Neutrophil (primary cell): ENCODE results near the gene TEX36.

Source experiments
- H3K27ac ChIP-seq: fragments of 200-600 bp; sonication (generic); 2 replicates; pipeline ENCODE4 v1.5.1; 2016; ENCODE audit warnings: mild to moderate bottlenecking, moderate library complexity
- H3K27me3 ChIP-seq: fragments of 200-600 bp; sonication (generic); 2 replicates; pipeline ENCODE4 v1.6.0; 2016; ENCODE audit warnings: mild to moderate bottlenecking
- H3K36me3 ChIP-seq: fragments of 200-600 bp; sonication (generic); 2 replicates; pipeline ENCODE4 v1.5.1; 2017
- H3K4me1 ChIP-seq, 2 experiments: fragments of 200-600 bp in 1 of 2; sonication (generic) in 1 of 2; 1 replicate in 1 of 2; 2 replicates in 1 of 2; pipeline versions ENCODE4 v1.5.1 to v1.6.1; 2013 to 2016; ENCODE audit warnings: low read depth in 1 of 2, low read length in 1 of 2, mild to moderate bottlenecking in 1 of 2, moderate library complexity in 1 of 2; ENCODE audit not compliant: control insufficient read depth in 1 of 2, insufficient read depth in 1 of 2
- H3K4me3 ChIP-seq, 2 experiments: fragments of 200-600 bp in 1 of 2; sonication (generic) in 1 of 2; 1 replicate in 1 of 2; 2 replicates in 1 of 2; pipeline ENCODE4 v1.5.1; 2013 to 2016; ENCODE audit warnings: low read depth in 1 of 2, low read length in 1 of 2, mild to moderate bottlenecking in 1 of 2, moderate library complexity in 1 of 2
- H3K9me3 ChIP-seq: fragments of 200-600 bp; sonication (generic); 2 replicates; pipeline ENCODE4 v1.5.1; 2016
- CTCF ChIP-seq: fragments of 200-600 bp; sonication (generic); IDR thresholded peaks from 2 replicates; pipeline ENCODE4 v1.5.1; 2016; ENCODE audit warnings: antibody characterized with exemption

The TEX36 gene

GRCh38 chr10:125687507-125688185 is 4.7 kb upstream of the TEX36 start:
- TF ChIP-seq CTCF = no peak
- H3K9me3 ChIP-seq = no peaks in the 10 kb centered on the region
- H3K27me3 ChIP-seq = peaks cover 20% of the 10 kb centered on the region
- H3K4me1 ChIP-seq = no peaks in the 10 kb centered on the region
- H3K27ac ChIP-seq = no peak overlapping the region
- H3K4me3 ChIP-seq = no peak overlapping the region
- no peaks in the 10 kb centered on the region for H3K36me3 ChIP-seq

DNA sequence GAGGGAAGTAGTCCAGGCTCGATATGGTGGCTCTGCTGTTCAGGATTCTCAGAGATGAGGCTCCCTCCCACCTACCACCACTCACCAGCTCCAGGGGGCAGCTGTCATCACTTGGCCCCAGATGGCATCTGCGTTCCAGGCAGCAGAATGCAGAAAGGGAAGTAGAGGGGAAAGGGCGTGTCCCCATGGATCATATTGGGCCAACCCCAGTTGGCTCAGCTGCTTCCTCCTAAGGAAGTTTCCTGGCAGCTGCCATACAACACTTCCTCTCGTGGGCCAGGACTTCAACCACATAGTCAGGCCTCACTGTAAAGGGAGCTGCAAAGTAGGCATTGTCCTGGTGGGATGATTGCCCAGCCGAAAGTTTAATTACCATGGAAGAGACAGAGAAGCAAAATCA is 1.6 kb upstream of the TEX36 start:
- H3K27me3 ChIP-seq = peaks cover 16% of the 10 kb centered on the region
- no peak for TF ChIP-seq CTCF
- H3K27ac ChIP-seq = no peak overlapping the region
- H3K9me3 ChIP-seq = no peaks in the 10 kb centered on the region
- no peaks in the 10 kb centered on the region for H3K4me1 ChIP-seq
- no peaks in the 10 kb centered on the region for H3K36me3 ChIP-seq
- no peak overlapping the region for H3K4me3 ChIP-seq

DNA sequence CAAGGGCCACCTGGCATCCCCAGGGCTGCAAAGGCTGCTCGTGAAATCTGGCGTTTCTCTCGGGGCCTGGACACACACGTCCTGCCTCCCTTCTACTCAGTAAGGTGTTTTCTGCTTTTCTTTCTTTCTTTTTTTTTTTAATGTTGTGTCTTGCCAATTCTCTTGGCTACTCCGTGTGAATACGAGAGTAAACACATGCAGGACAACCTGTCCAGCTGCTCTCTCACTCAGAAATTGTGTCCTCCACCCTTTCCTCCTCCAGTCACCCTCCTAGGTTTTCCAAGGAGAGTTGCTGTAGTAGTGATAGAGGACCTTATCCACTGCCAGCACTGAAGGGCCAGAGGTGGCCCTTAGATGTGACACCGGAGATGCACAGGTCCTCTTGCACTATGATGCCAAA is 858 bp upstream of the TEX36 start:
- Histone ChIP-seq H3K4me3 (no peak overlapping the region), H3K27me3 (peaks cover 16% of the 10 kb centered on the region), H3K9me3 (no peaks in the 10 kb centered on the region), H3K27ac (no peak overlapping the region), H3K4me1 (no peaks in the 10 kb centered on the region), H3K36me3 (no peaks in the 10 kb centered on the region)
- no peak for TF ChIP-seq CTCF

GRCh38 chr10:125679436-125679835 is 3.5 kb downstream of the TEX36 start:
- Histone ChIP-seq H3K4me1 (no peaks in the 10 kb centered on the region), H3K27me3 (peaks cover 9% of the 10 kb centered on the region), H3K36me3 (no peaks in the 10 kb centered on the region), H3K27ac (no peak overlapping the region), H3K9me3 (no peaks in the 10 kb centered on the region), H3K4me3 (no peak overlapping the region)
- TF ChIP-seq CTCF = no peak

- Histone ChIP-seq H3K27ac (no peak overlapping the region), H3K4me3 (no peak overlapping the region)
Measured at GRCh38 chr10:125672884-125673283, 10.1 kb downstream of the TEX36 start.

More at GRCh38 chr10:125672884-125673283, 10.1 kb downstream of the TEX36 start:
- no peaks in the 10 kb centered on the region for H3K27me3 ChIP-seq
- no peaks in the 10 kb centered on the region for H3K4me1 ChIP-seq
- no peak for TF ChIP-seq CTCF
- no peaks in the 10 kb centered on the region for H3K9me3 ChIP-seq
- H3K36me3 ChIP-seq = no peaks in the 10 kb centered on the region
